ENCODE measurements around the gene NCOA6.
"Not testable (repeated sequence)": the region's sequence is repeated elsewhere in the genome, so short reads cannot be mapped to it uniquely, and the experiment has no call there.

NCOA6 gene

GRCh38 chr20:34797012-34797995, 28.1 kb downstream of the NCOA6 start:
- no peak for TF ChIP-seq CTCF (IDR thresholded peaks at IDR 0.05; ENCODE audit: borderline replicate concordance, insufficient read depth, low read depth, low read length)

DNA sequence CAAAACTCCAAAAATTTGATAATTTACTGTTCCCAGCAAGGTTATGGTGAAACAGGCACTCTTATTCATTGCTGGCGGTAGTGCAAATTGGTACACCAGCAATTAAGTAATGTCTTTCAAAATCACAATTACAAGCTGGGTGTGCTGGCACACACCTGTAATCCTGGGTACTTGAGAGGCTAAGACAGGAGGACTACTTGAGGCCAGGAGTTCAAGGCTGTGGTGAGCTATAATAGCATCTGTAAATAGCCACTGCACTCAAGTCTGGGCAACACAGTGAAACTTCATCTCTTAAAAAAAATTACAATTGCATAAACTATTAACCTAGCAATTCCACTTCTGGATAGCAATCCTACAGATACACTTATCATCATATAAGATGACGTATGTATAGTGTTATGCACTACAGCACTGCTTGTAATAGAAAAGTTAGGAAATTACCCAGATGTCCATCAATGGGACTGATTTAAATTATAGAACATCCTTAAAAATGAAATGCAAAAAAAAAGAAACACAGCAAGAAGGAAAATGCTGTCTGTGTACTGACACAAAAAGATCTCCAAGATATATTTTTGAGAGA, 31.4 kb downstream of the NCOA6 start:
- no peak for TF ChIP-seq CTCF (IDR thresholded peaks at IDR 0.05; ENCODE audit: borderline replicate concordance, insufficient read depth, low read depth, low read length)
- H3K4me3 ChIP-seq (ENCODE audit: low read depth, low read length) = no peak overlapping the region

More at GRCh38 chr20:34797012-34797995, 28.1 kb downstream of the NCOA6 start:
- H3K4me3 ChIP-seq (ENCODE audit: low read depth, low read length) = no peak overlapping the region

GRCh38 chr20:34792687-34793363, 32.6 kb downstream of the NCOA6 start:
- no peak overlapping the region for H3K4me3 ChIP-seq (ENCODE audit: low read depth, low read length)
- no peak for TF ChIP-seq CTCF (IDR thresholded peaks at IDR 0.05; ENCODE audit: borderline replicate concordance, insufficient read depth, low read depth, low read length)

DNA sequence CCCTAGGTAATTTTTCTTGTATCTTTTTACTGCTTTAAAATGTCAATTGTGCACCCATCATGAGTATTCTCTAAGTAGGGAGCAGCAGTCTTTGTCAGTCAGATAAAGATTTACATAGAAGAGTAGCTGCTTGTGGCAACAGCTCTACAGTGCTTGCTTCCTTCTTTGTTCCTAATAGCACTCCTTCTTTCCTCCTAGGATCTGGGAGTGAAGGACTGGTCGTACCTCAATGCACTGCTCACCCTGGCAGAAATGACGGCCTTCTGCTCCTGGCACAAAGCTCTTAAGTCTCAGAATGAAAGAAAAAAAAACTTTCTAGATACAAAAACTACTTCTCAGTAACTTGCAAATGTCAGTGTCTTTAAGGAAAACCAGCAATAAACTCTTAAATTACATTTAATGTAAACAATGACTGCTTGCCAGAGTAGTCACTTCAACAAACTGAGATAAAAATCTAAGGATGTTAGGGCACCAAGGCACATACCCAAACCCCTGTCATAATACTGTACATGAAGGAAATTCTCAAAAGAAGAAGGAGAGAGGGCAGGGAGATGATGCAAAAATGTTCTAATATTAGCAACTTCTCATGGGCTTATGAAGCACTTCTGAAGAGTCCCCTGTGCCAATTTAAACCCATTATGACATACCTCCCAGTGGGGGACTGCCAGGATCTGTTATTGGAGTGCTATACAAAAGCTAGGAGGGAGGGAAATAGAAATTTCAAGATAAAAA, 34.0 kb downstream of the NCOA6 start:
- no peak overlapping the region for H3K4me3 ChIP-seq (ENCODE audit: low read depth, low read length)

DNA sequence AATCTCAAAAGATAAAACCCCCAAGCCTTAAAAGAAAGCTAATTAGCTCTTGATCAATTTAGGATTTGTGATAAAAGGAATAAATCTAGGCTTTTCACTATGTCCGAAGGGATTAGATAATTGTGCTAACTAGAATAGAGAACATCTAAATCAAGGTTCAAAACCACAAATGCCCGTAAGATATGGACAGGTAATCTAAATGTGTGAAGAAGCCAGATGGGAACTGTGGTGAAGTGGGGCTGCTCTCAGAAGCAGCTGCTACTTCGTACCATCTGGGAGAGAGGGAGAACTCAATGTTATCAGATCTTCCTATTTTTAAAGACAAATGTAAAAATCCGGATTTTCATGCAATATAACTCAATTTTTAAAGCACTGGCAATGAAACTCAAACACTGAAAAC, 44.2 kb downstream of the NCOA6 start:
- H3K4me3 ChIP-seq (ENCODE audit: low read depth, low read length) = no peak overlapping the region
- TF ChIP-seq CTCF (IDR thresholded peaks at IDR 0.05; ENCODE audit: borderline replicate concordance, insufficient read depth, low read depth, low read length) = no peak

More for the DNA sequence above, 34.0 kb downstream of the NCOA6 start:
- TF ChIP-seq CTCF (IDR thresholded peaks at IDR 0.05; ENCODE audit: borderline replicate concordance, insufficient read depth, low read depth, low read length) = no peak

DNA sequence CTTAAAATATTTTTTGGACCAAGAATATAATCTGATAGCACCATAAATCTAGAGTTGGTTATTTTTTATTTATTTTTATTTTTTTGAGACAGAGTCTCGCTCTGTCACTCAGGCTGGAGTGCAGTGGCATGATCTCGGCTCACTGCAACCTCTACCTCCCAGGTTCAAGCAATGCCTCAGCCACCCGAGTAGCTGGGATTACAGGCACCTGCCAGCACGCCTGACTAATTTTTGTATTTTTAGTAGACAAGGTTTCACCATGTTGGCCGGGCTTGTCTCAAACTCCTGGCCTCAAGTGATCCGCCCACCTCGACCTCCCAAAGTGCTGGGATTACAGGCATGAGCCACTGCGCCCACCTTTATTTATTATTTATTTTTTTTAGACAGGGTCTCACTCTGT, 45.2 kb downstream of the NCOA6 start:
- H3K4me3 ChIP-seq (ENCODE audit: low read depth, low read length) = not testable (repeated sequence)

GRCh38 chr20:34776177-34776576, 49.3 kb downstream of the NCOA6 start:
- H3K4me3 ChIP-seq (ENCODE audit: low read depth, low read length) = no peak overlapping the region
- TF ChIP-seq CTCF (IDR thresholded peaks at IDR 0.05; ENCODE audit: borderline replicate concordance, insufficient read depth, low read depth, low read length) = no peak

Data from GM12875 (cell line).